ENCODE results near the gene PNMA8C. TPM values are rescaled to one million over a fixed set of nuclear protein-coding genes. Genes with fewer than 3 reads are reported as not detected.

The PNMA8C gene
- total RNA-seq, 4 donors from 2014 or later = not detected

GRCh38 chr19:46391296-46392251 is 37.2 kb downstream of the PNMA8C start:
- H3K9me3 ChIP-seq = no peaks in the 10 kb centered on the region
- DNase-seq = no peak
- H3K36me3 ChIP-seq = peaks cover 27 to 68% (median 33%) of the 10 kb centered on the region in 3 donors
- intact Hi-C loops (cut with DNase I) = no loop called here
- TF ChIP-seq CTCF (IDR thresholded peaks at IDR 0.05) = no peak
- TF ChIP-seq POLR2A (IDR thresholded peaks at IDR 0.05) = no peak
- H3K27ac ChIP-seq = peak overlapping the region in 2 of 4 donors; percentile 9 to 33
- H3K4me1 ChIP-seq = peaks cover 0 to 18% (median 3%) of the 10 kb centered on the region in 3 donors
- H3K4me3 ChIP-seq = no peak overlapping the region
- no peaks in the 10 kb centered on the region for H3K27me3 ChIP-seq
- WGBS, 2 donors = 79 to 87% methylated on average over 7 to 16 of the region's 33 CpGs

- H3K27me3 ChIP-seq = no peaks in the 10 kb centered on the region
- intact Hi-C loops (cut with DNase I) = no loop called here
- TF ChIP-seq POLR2A (IDR thresholded peaks at IDR 0.05) (no peak), CTCF (IDR thresholded peaks at IDR 0.05) (no peak)
- H3K4me1 ChIP-seq = peaks cover 0 to 22% (median 3%) of the 10 kb centered on the region in 3 donors
- peaks cover 27 to 75% (median 33%) of the 10 kb centered on the region in 3 donors for H3K36me3 ChIP-seq
- 91% methylated on average over 14 of the region's 18 CpGs; no CpG with 5 or more reads in 1 of the 2 donors for WGBS, 2 donors
- no peak for DNase-seq
- H3K27ac ChIP-seq = no peak overlapping the region
- H3K9me3 ChIP-seq = no peaks in the 10 kb centered on the region
- no peak overlapping the region for H3K4me3 ChIP-seq
Measured at GRCh38 chr19:46390866-46391265, 37.9 kb downstream of the PNMA8C start.

DNA sequence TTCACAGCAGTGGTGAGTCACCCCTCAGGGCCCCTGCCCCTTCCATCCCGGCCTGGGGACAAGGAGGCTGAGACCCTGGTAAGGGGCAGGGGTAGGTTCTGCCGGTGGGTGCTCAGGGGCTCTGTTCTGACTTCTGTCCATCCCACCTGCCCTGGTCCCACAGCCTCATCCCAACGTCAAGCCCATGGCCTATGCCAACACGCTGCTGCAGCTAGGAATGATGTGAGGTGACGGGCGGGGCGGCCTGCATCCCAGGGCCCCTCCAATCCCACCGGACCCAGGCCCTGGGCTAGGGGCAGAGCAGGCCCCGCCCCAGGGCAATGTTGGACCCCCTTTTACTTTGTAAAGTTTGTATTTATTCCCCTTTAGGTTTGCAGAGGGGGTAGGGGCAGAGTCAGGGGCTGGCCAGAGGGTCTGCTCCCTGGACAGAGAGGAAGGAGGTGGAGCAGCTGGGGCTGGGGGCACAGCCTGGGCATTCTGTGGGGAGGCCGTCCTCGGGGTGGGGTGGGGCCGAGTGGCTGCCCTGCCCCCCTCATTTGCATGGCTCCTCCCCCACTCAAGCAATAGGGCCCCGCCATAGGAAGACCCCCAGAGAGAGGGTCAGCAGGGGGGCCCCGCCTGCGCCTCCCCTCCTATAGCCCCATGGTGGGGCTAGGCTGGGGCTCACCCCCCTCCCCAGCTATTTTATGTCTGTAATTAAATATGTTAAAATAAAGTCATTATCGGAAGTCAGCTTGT is 38.4 kb downstream of the PNMA8C start:
- H3K36me3 ChIP-seq = peaks cover 27 to 81% (median 33%) of the 10 kb centered on the region in 3 donors

DNA sequence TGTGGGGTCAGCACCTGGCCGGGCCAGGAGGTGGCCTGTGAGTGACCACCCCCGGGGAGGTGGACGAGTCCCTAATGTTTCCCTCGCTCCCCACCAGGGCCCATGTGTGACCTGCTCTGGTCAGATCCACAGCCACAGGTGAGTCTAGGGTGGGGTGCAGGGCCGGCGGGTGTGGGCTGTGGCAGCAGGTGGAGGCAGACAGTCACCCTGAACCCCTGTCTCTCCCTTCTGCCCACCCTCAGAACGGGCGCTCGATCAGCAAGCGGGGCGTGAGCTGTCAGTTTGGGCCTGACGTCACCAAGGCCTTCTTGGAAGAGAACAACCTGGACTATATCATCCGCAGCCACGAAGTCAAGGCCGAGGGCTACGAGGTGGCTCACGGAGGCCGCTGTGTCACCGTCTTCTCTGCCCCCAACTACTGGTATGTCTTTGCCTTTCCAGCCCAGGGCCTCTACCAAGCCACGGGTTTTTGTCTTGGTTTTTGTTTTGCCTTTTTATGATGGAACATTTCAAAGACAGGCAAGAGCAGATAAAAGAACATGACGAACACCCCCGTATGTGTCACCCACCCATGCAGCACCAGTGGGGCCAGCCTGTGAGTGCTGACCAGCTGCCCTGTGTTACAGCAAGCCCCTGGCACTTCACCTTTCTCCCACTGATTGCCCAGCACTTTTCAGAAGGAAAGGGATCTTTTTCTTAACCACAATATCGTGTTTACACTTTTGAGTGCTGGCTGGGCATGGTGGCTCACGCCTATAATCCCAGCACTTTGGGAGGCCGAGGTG is 40.2 kb downstream of the PNMA8C start:
- H3K4me1 ChIP-seq = peaks cover 0 to 31% (median 0%) of the 10 kb centered on the region in 3 donors

More for the DNA sequence above, 38.4 kb downstream of the PNMA8C start:
- Histone ChIP-seq H3K27ac (no peak overlapping the region), H3K4me3 (no peak overlapping the region), H3K4me1 (peaks cover 0 to 27% (median 3%) of the 10 kb centered on the region in 3 donors), H3K27me3 (no peaks in the 10 kb centered on the region), H3K9me3 (no peaks in the 10 kb centered on the region)
- TF ChIP-seq POLR2A (IDR thresholded peaks at IDR 0.05) (no peak), CTCF (IDR thresholded peaks at IDR 0.05) (no peak)
- intact Hi-C loops (cut with DNase I) = no loop called here
- DNase-seq = no peak
- WGBS, 2 donors = 73 to 92% methylated on average over 2 to 3 of the region's 16 CpGs

More for the DNA sequence above, 40.2 kb downstream of the PNMA8C start:
- Histone ChIP-seq H3K27ac (no peak overlapping the region), H3K27me3 (no peaks in the 10 kb centered on the region), H3K36me3 (peaks cover 36 to 96% (median 42%) of the 10 kb centered on the region in 3 donors), H3K9me3 (no peaks in the 10 kb centered on the region), H3K4me3 (no peak overlapping the region)
- no peak for DNase-seq
- intact Hi-C loops (cut with DNase I) = no loop called here
- TF ChIP-seq CTCF (IDR thresholded peaks at IDR 0.05) (no peak), POLR2A (IDR thresholded peaks at IDR 0.05) (no peak)
- 88 to 91% methylated on average over 11 to 18 of the region's 25 CpGs for WGBS, 2 donors
